ENCODE measurements around the gene OBSCN.

Gene OBSCN

DNA sequence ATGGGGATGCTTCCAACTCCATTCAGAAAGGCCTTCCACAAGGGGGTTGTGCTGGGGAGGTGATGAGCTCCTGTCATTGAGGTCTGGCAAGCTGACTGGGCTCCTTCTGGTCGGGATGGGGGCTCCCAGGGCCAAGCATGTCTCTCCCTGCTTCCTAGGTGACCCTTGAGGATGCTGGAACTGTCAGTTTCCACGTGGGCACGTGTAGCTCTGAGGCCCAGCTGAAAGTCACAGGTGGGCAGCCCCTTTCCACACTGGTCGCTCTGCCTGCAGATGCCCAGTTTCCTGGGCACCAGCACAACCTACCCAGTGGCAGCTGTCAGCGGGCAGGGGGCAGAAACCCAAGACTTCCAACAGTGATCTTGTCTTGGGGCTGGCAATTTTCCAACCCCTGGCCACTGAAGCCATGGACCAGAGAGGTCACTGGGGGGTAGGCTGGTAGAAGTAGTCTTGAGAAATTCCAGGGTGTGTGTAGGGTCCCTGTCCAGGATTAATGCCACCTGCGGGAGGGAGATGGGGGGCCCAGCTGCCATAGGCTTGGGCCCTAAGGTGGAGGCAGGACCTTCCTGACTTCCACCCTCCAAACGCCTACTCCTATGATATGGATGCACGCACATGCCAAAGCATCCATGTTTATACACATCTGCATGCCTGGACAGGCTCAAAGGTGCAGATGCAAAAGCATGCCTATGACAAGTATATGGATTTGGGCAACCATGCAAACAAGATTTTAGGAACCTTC lies 101.7 kb downstream of the OBSCN start:
- DNase-seq (ENCODE audit: low read depth) = no peak

DNA sequence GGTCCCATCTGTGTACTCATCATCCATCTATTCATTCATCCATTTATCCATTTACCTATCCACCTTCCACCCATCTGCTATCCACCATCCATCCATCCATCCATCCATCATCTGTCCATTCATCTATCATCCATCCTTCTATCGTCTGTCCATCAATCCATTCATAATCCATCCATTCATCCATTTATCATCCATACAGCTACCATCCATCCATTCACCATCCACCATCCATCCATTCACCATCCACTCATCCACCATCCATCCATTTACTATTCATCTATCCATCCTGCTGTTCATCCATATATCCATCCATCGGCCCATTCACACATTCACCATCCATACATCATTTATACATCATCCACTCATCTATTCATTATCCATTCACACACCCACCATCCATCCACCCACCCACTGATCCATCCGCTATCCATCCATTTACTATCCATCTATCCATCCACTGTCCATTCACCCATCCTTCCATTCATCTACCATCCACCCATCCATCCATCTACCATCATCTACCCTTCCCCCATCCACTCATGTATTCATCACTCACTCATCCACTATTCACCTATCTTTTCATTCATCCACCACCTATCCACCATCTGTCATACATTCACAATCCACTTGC lies 102.4 kb downstream of the OBSCN start:
- no peak for DNase-seq (ENCODE audit: low read depth)

DNA sequence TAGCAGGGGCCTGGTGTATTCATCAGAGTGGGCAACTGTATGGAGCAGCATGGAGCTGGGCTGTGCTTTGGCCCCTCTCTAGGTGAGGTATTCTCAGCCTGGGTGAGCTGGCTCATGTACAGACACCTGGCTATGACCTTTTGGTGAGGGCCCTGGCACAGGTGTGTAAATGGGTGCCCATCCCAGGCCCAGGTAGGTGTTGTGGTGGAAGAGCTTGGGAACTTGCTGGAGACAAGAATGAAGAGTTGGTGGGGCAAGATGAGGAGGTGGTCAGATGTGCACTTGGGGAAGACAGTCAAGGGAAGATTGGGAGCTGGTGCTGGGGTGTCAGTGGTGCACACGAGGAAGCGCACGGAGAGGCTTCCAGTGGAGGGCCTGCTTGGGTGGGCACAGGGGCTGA lies 103.2 kb downstream of the OBSCN start:
- DNase-seq (ENCODE audit: low read depth) = no peak

DNA sequence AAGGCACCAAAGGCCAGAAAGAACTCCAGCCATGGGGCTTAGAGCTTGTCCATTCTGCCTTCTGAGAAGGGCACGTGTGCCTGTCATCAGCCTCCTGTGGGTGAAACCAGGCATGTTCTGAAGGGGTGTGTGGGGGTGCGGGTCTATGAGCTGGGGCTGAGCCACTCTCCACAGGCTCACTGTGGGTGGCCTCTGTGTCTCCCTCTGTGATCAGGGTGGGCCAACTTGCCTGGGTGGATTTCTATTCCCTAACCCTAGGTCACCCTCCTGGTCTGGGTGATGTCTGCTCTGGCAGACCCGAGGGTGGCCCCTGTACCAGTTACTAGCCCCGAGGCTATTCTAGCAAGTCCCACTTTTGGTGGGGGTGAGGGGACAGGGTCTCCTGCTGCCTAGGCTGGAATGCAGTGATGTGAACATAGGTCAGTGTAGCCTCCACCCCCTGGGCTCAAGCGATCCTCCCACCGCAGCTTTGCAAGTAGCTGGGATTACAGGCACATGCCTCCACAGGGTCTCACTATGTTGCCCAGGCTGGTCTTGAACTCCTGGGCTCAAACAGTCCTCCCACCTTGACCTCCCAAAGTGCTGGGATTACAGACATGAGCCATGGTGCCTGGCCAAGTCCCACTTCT lies 104.4 kb downstream of the OBSCN start:
- no peak for DNase-seq (ENCODE audit: low read depth)

GRCh38 chr1:228313536-228314277 lies 105.9 kb downstream of the OBSCN start:
- DNase-seq (ENCODE audit: low read depth) = no peak

DNA sequence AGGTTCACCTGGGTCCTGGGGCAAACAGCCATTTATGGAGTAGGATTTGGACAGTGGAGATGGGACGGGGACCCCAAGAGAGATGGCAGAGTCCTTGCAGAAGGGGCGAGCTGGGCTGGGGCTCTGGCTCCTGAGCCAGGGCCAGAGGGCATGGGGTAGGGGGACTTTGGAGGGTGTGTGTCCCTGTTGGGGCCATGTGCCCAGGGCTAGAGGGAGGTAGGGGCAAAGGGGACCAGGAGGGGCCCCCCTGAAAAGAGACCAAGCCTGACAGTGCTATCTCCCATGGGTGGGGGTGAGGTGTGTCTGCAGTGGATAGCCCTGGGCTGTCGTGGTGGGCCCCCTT lies 106.4 kb downstream of the OBSCN start:
- no peak for DNase-seq (ENCODE audit: low read depth)

- no peak for DNase-seq (ENCODE audit: low read depth)
These were observed 107.0 kb downstream of the OBSCN start for GRCh38 chr1:228314658-228315483.

DNA sequence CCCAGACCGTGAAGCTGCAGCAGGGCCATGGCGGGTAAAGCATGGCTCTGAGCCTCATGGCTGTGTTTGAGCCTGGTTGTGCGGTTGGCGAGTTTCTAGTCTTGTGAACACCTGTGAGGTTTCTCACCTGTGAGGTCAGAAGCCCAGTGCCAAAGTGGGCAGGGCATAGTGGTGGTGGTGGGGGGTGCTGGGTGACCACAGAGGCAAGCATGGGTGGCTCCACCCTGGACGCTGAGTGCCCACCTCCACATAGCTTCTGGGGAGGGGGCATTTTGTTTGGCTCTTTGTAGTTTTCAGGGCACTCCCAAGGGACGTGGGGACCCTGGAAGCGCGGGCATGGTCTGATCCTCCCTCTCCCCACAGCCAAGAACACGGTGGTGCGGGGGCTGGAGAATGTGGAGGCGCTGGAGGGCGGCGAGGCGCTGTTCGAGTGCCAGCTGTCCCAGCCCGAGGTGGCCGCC lies 107.7 kb downstream of the OBSCN start:
- DNase-seq (ENCODE audit: low read depth) = no peak

DNA sequence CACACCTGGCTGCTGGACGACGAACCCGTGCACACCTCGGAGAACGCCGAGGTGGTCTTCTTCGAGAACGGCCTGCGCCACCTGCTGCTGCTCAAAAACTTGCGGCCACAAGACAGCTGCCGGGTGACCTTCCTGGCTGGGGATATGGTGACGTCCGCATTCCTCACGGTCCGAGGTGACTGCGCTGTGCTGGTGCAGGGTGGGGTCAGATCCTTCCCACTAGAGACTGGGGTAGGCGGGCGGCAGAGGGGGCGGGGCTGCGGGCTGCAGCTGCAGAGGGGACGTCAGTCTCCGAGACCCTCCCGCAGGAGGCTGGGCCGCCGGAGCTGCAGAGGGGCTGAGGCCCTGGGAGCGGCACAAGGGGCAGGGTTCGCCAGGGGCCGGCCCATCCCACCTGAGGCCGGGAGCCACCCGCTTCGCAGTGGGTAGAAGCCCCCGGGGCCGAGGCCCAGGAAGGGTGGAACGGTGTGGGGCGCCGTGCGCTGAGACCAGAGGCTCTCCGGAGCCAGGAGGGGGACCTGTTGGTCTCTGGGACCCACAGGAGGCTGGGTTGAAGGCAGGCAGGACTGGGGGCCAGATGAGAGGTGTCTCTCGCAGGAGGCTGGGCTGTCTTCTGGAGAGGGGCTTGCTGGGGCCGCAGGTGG lies 108.2 kb downstream of the OBSCN start:
- DNase-seq (ENCODE audit: low read depth) = no peak

DNA sequence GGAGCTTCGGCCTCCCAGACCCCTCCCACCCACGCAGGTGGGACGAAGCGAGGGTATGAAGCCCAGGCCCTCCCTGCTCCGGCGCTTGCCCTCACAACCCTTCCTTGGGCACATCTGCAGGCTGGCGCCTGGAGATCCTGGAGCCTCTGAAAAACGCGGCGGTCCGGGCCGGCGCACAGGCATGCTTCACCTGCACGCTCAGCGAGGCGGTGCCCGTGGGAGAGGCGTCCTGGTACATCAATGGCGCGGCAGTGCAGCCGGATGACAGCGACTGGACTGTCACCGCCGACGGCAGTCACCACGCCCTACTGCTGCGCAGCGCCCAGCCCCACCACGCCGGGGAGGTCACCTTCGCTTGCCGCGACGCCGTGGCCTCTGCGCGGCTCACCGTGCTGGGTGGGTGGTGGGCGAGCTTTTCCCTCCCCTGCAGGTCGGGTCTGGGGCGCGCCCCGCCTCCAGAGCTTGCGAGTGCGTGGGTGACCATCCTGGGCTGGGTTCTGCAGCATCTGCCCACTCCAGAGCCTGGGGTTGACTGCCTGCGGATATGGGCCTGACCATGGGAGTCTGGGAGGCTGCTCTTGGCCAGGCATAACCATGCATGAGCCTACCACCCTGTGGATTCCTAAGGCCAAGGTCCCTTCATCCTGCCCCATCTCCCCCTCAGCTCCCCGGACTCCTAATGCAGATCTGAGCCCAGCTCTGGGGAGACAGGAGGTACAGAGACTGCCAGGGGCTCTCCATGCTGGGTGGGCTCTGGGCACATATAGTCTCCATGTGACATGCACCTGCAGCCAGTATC lies 108.9 kb downstream of the OBSCN start:
- DNase-seq (ENCODE audit: low read depth) = no peak

GRCh38 chr1:228317411-228317828 lies 109.6 kb downstream of the OBSCN start:
- no peak for DNase-seq (ENCODE audit: low read depth)

DNA sequence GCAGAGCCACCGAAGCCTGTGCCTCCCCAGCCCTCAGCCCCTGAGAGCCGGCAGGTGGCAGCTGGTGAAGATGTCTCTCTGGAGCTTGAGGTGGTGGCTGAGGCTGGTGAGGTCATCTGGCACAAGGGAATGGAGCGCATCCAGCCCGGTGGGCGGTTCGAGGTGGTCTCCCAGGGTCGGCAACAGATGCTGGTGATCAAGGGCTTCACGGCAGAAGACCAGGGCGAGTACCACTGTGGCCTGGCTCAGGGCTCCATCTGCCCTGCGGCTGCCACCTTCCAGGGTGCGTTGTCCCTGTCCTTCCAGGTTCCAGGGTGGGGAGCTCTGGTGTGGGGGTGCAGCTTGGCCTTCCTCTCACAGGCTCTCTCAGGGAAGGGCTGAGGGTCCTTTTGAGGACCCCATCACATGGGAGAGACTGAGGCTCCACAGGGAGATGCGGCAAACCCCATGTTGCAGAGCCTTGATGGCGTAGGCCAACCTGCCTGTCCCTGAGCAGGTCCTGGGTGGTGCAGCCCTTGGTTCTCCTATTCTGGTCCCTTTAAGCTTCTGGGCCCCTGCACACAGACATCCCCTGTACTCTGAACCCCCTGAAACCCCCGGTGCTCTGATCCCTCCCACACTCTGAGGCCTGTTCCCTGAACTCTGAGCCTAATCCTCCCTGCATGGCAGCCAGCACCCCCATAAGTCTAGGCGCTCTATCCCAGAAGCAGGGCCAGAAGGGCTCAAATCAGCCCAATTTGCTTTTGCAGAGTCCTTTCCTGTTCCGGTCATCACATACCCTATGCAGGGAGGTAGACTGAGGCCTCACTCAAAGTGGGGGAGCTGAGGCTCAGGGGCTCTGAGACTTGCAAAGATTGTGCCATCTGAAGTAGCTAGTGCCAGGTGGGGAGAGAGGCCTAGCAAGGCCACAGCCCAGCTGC lies 110.3 kb downstream of the OBSCN start:
- no peak for DNase-seq (ENCODE audit: low read depth)

GRCh38 chr1:228318823-228319241 lies 111.0 kb downstream of the OBSCN start:
- DNase-seq (ENCODE audit: low read depth) = no peak

DNA sequence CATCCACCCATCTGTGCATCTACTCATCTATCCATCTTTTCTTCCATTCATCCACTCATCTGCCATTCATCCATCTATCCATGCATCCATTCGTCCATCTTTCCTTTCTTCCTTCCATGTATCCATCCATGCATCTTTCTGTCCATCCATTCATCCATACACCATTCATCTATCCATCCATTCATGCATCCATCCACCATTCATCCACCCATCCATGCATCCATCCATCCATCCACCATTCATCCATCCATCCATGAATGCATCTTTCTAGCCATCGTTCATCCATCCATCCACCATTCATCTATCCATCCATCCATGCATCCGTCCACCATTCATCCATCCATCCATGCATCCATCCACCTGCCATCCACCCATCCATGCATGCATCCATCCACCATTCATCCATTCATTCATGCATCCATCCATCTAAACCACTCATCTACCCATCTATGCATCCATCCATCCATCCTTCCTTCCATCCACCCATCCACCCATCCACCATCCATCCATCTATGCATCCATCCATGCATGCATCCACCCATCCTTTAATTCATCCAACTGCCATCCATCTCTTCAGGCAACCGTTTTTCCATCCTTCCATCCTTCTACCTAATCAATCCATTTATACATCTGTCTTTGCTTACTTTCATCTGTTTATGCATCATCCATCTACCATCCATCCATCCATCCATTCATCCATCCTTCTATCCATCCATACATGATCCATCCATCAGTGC lies 111.7 kb downstream of the OBSCN start:
- DNase-seq (ENCODE audit: low read depth) = no peak

GRCh38 chr1:228320394-228320793 lies 112.5 kb downstream of the OBSCN start:
- DNase-seq (ENCODE audit: low read depth) = no peak

- DNase-seq (ENCODE audit: low read depth) = no peak
These were observed 113.6 kb downstream of the OBSCN start for GRCh38 chr1:228321435-228321834.

DNA sequence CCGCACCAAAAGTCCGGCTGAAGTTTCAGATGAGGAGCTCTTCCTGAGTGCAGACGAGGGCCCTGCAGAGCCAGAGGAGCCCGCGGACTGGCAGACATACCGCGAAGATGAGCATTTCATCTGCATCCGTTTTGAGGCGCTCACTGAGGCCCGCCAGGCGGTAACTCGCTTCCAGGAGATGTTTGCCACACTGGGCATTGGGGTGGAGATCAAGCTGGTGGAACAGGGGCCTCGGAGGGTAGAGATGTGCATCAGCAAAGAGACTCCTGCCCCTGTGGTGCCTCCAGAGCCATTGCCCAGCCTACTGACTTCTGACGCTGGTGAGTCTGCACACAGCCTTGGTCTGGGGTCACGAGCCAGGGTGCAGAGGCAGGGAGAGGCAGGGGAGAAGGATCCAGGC lies 114.1 kb downstream of the OBSCN start:
- DNase-seq (ENCODE audit: low read depth) = no peak

- DNase-seq (ENCODE audit: low read depth) = no peak
These were observed 115.6 kb downstream of the OBSCN start for GRCh38 chr1:228323401-228323800.

GRCh38 chr1:228325267-228325666 lies 117.4 kb downstream of the OBSCN start:
- no peak for DNase-seq (ENCODE audit: low read depth)
